ENCODE measurements around the gene MGAT5.

DNA sequence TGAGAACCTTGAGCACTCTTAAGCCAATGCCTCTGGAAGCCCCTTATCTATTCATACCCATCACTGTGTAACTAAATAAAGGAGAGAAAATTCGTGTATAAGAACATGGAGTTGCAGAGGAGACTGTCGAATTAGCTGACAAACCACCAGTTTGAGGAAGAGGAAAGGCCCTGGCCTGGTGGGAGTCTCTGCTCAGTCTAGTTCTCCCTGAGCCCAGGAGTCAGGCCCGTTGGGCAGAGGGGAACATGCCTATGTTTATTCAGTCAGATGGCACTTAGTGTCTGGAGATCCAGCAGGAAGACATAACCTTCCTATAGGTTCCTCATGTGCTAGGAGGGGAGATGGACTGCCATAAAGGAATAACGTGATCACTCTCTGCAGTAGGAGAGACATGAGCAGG is 60.3 kb downstream of the MGAT5 start:
- TF ChIP-seq ZNF24 (tag by site-specific recombination; IDR thresholded peaks at IDR 0.05) = no peak
- TF ChIP-seq OVOL3 (tag by site-specific recombination; IDR thresholded peaks at IDR 0.05) = no peak
- TF ChIP-seq ZNF16 (tag by site-specific recombination; IDR thresholded peaks at IDR 0.05; ENCODE audit: low read depth) = no peak
- no peak for TF ChIP-seq ZNF146 (tag by site-specific recombination; IDR thresholded peaks at IDR 0.05)
- TF ChIP-seq ZNF354C (tag by site-specific recombination; IDR thresholded peaks at IDR 0.05; ENCODE audit: borderline replicate concordance, low read depth) = no peak
- no peak for TF ChIP-seq BCL11B (tag by site-specific recombination; IDR thresholded peaks at IDR 0.05; ENCODE audit: low read depth)
- no peak for TF ChIP-seq ZNF10 (tag by site-specific recombination; IDR thresholded peaks at IDR 0.05)
- no peak for TF ChIP-seq SETDB1 (IDR thresholded peaks at IDR 0.05; ENCODE audit: insufficient read length, low read length)
- no peak for TF ChIP-seq ZNF830 (tag by site-specific recombination; IDR thresholded peaks at IDR 0.05; ENCODE audit: low read depth)
- TF ChIP-seq ZBTB20 (tag by site-specific recombination; IDR thresholded peaks at IDR 0.05) = no peak
- TF ChIP-seq, protein P1, sequence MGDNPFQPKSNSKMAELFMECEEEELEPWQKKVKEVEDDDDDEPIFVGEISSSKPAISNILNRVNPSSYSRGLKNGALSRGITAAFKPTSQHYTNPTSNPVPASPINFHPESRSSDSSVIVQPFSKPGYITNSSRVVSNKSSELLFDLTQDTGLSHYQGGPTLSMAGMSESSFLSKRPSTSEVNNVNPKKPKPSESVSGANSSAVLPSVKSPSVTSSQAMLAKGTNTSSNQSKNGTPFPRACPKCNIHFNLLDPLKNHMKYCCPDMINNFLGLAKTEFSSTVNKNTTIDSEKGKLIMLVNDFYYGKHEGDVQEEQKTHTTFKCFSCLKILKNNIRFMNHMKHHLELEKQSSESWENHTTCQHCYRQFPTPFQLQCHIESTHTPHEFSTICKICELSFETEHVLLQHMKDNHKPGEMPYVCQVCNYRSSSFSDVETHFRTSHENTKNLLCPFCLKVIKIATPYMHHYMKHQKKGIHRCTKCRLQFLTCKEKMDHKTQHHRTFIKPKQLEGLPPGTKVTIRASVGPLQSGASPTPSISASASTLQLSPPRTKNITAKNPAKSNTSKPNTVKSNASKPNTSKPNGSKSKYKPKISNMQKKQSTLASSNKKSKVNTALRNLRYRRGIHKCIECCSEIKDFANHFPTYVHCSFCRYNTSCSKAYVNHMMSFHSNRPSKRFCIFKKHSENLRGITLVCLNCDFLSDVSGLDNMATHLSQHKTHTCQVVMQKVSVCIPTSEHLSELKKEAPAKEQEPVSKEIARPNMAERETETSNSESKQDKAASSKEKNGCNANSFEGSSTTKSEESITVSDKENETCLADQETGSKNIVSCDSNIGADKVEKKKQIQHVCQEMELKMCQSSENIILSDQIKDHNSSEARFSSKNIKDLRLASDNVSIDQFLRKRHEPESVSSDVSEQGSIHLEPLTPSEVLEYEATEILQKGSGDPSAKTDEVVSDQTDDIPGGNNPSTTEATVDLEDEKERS (tag by site-specific recombination; IDR thresholded peaks at IDR 0.05) = no peak
- TF ChIP-seq, protein P2, sequence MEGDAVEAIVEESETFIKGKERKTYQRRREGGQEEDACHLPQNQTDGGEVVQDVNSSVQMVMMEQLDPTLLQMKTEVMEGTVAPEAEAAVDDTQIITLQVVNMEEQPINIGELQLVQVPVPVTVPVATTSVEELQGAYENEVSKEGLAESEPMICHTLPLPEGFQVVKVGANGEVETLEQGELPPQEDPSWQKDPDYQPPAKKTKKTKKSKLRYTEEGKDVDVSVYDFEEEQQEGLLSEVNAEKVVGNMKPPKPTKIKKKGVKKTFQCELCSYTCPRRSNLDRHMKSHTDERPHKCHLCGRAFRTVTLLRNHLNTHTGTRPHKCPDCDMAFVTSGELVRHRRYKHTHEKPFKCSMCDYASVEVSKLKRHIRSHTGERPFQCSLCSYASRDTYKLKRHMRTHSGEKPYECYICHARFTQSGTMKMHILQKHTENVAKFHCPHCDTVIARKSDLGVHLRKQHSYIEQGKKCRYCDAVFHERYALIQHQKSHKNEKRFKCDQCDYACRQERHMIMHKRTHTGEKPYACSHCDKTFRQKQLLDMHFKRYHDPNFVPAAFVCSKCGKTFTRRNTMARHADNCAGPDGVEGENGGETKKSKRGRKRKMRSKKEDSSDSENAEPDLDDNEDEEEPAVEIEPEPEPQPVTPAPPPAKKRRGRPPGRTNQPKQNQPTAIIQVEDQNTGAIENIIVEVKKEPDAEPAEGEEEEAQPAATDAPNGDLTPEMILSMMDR (tag by site-specific recombination; IDR thresholded peaks at IDR 0.05) = no peak
- TF ChIP-seq KLF1 (tag by site-specific recombination; IDR thresholded peaks at IDR 0.05) = no peak
